ENCODE measurements around the gene HLA-DOB. TPM values are rescaled to one million over a fixed set of nuclear protein-coding genes. Genes with fewer than 3 reads are reported as not detected.
A peak's percentile ranks its signal among the peaks of the same experiment; 100 is the strongest.

HLA-DOB gene
- total RNA-seq, 1 donor from 2014 or later, result not detected

DNA sequence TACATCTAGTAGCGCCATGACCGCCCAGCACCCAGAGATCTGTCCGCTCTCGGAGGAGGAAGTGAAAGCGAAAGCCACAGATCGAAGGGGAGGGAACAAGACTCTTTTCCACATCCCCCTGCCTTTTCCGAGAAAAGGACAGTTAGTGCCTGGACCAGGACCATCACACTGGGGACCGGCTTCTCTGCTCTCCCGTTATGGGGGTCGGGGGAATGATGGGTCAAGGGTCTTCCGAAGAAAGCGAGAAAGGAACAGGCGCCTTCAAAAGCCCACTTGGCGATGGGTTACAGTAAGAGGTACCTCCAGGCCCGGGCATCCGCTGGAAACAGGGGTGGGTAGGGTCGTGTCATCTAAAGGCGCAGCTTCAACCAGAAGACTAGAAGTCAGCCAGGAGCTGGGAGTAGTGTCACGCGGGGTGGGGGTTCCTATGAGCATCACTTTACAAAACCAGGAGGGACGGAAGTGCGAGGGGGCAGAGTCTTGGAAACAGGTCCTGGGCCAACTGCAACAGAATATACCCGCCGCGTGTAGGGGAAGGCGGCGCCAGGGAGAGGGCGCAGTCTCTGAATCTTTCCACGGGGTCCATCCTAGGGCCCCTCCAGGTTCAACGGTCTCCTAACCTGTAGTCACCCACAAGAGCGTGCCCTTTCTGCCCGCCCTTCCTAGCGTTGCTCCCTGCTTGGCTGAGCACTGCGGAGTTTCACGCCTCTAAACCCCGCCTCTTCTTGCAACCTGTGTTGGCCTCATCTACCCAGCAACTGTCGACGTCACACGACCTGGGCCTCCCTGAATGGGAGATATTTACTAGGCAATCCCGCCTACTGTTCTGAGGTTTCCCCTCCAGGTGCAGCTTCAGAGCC is 27.4 kb upstream of the HLA-DOB start, which contains the start of gene PSMB8:
PSMB8 (minus strand) TSS at position 69 of the 860 bp plus-strand sequence; CDS start at position 18, 51 bp downstream.
- peak; percentile 97 for DNase-seq (ENCODE audit: low spot score)

DNA sequence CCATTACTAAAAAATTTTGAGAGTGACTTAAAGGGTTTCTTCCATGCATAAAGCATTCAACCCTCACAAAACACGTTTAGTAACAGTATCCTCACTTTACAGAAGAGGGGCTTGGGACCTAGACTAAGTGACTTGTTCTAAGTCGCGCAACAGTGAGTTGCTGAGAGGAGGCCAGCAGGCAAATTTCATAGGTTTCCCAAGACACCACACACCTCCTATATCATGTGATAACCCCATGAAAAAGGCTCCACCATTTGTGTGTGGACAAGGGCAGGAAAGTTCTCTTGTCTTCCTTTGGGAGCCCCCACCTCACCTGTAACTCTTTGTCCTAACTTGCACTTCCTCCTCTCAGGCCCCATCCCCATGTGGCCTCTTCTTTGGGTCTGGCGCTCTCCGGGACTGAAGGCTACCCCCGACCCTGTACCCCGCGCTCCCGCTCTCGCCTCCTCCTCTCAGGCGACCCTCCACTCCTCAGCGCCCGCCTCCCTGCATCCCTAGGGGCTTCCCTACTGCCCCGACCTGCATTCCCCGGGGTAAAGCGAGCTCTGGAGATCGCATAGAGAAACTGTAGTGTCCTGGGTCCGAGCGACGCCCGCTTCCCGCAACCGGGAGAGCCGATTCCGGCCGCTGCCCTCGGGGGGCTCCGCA is 26.7 kb upstream of the HLA-DOB start:
- no peak for DNase-seq (ENCODE audit: low spot score)

DNA sequence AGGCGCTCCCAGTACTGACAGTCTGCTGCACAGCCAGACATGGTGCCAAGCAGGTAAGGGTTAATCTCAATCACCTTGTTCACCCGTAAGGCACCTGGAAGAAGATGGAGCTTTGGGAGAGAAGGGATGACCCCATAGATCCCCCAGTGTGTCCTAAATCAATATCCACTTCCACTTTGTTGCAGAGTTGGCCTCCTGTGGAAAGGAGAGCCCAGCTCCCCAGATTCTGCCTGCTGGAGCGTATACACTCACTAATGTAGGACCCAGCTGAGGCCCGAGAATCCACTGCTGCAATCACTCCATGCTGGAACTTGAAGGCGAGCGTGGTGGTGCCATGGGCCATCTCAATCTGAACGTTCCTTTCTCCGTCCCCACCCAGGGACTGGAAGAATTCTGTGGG is 25.9 kb upstream of the HLA-DOB start:
- no peak for DNase-seq (ENCODE audit: low spot score)

DNA sequence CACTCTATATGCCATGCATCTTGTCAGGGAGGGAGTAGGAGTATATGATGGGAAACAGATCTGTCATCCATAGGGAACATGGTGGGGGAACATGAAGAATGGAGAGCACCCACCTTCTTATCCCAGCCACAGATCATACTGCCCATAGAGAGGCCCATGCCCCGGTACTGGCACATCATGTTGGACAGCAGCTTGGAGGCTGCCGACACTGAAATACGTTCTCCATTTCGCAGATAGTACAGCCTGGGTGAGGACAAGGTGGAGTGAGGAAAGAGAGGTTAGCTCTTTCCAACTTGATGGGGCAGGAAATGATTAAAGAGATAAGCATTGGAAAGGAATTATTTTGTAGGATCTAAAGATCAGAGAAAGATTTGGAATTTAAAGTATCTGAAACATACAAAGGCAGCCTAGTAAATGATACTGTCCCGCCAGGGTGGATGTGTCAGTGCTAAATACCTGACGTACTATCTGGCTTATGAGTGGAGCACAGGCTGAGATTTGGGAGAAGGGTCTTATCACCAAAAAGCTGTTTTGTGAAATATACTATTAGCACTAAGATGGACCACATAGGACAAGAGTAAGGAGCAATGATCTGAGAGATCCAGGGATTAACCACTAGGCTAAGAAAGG is 25.3 kb upstream of the HLA-DOB start:
- no peak for DNase-seq (ENCODE audit: low spot score)

DNA sequence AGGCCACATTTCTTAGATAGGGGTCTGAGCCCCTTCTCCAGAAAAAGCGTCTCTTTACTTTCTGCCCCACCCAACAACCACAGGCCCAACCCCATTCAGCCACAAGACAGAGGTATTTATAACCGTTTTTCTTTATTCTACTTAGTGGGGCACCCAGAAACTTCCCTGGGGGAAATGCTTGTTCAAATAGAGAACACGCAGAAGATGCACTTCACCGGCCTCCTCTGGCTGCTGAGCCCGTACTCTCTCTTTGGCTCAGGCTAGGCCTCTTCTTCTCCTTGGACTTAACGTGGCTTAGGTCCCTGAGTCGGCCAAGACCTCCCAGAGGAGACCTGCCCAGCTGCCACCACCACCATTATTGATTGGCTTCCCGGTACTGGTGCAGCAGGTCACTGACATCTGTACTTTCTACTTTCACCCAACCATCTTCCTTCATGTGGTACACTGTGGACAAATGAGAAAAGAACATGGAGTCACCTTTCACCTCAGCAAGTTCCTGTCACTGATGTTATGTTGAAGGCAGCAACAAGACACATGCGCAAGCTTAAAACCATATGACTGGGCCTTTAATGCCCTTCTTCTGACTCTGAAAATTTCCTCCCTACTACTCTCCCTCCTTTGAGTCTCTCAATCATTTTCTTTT is 23.9 kb upstream of the HLA-DOB start:
- DNase-seq (ENCODE audit: low spot score), result no peak

DNA sequence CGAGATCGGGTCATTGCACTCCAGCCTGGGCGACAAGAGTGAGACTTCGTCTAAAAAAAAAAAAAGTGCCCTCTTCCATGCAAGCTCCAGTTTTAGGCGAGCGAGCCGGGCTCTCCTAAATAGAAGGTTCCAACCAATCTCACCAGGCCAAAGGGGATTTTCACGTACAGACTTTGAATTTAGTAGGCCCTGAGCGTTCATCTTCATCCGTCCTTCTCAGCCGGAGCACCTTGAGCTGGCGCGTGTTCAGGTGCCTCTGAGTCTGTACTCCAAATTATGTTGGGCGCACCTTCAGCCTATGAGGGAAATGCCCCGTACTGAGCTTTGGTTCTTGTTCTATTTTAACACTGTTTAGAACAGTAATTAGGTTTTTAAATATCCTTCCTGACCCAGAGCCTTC is 22.6 kb upstream of the HLA-DOB start:
- no peak for DNase-seq (ENCODE audit: low spot score)

DNA sequence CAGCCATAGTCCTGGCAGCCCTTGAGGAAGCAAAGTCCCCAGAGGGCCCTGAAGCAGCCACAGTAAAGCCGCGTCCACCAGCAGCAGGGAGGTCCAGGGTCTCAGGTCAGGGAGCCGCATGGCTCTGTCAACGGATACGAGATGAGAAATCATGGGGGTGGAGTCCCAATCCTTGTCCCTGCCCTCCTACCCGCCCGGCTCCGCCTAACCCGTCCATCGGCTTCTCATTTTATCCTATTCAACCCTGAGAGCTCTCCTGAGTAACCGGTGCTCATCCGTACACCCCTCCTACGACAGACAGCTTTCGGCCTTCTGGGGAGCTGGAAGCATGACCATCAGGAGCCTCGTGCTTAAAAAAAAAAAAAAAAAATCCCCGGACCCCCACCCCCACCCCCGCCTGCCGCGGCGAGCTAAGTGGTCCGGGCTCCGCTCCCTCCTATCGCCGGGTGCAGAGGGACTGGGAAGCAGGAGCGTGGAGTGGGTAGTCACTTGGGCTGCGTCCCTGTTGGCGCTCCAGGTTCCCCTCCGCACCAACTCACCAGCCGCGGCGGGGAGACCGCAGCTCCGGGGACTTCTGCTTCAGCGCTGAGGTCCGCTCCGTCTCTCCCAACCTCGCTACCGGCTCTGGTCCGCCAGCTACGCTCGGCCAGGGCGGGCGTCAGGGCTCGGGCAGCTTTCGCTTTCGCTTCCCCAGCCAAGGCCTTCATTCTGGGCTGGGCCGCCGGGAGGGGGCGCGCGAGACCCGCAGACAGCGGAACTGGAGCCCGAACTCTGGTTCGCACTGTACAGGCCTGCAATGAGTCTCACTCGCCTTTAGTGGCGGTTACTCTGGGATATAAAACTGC is 21.5 kb upstream of the HLA-DOB start, which contains the start of gene TAP2:
TAP2 (minus strand) TSS at position 626 of the 845 bp plus-strand sequence; CDS start at position 120, 506 bp downstream.
- peak; percentile 95 for DNase-seq (ENCODE audit: low spot score)

DNA sequence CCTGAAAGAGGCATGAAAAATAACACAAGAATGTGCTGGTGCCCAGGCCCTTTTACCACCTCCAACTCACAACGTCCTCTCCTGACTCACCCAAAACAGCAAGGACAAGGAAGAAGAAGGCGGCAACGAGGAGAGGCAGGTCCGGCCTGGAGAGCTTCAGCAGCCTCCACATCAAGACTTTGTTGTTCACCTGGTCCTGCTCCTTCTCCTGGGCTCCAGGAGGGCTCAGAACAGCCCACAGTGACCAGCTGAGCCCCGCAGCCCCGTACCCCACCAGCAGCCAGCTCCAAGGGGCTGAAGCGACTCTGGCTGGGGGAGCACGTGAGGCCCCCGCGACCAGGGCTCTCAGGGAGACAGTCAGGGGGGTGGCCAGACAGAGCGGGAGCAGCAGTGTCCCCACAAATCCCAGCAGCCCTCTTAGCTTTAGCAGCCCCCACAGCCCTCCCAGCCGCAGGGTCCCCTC is 20.9 kb upstream of the HLA-DOB start:
- DNase-seq (ENCODE audit: low spot score), result no peak

DNA sequence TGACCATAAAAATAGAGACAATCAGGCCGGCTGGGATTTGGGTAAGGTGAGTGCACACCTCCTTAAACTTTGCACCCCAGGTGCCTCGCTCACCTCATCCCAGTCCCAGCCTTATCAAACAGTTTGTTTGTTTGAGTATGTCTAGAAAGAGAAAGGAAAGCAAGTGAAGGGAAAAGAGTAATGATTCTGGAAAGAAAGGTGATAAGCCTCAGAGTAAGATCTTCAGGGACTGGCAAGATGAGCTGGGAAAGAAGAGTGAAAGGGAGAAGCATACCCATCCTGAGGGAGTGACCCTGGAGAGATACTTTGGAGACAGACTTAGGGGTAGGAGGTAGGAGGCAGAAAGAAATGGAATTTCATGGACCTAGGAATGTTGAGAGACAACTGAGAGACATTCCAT is 20.1 kb upstream of the HLA-DOB start:
- DNase-seq (ENCODE audit: low spot score), result no peak

DNA sequence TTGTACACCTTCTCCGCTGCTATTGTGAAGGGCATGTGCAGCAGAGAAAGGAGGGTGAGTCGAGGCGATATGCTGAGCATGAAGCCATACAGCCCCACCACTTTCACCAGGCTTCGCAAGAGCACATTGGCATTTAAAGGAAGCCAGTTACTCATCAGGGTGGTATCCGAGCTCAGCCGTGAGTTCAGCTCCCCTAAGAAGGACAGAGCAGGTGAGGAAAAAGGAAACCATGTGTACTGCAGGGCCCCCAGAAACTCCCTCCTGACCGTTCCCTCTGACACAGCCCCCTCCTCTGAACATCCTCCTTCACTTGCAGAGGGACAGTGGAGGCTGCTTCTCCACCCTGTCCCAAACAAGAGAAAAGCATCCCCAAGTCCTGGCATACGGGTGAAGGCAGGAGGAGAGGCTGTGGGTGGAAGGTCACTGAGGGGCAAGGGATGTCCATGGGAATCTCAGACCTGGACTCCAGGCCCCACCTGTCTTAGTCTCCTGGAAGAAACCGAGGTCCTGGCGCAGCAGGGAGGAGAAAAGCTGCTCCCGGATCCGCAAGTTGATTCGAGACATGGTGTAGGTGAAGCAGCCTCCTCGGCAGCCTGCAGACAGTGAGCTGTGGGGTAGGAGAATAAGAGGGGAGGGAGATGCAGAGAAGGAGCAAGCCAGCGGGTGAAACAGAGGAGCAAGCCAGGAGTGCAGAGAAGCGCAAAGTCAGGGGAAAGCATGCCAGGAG is 18.5 kb upstream of the HLA-DOB start:
- DNase-seq (ENCODE audit: low spot score), result no peak

DNA sequence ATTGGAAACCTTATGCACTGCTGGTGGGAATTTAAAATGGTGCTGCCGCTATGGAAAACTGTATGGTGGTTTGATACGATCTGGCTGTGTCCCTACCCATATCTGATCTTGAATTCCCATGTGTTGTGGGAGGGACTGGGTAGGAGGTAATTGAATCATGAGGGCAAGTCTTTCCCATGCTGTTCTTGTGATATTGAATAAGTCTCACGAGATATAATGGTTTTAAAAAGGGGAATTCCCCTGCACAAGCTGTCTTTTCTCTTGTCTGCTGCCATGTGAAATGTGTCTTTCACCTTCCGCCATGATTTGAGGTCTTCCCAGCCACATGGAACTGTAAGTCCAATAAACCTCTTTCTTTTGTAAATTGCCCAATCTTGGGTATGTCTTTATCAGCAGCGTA is 16.9 kb upstream of the HLA-DOB start:
- DNase-seq (ENCODE audit: low spot score), result no peak

DNA sequence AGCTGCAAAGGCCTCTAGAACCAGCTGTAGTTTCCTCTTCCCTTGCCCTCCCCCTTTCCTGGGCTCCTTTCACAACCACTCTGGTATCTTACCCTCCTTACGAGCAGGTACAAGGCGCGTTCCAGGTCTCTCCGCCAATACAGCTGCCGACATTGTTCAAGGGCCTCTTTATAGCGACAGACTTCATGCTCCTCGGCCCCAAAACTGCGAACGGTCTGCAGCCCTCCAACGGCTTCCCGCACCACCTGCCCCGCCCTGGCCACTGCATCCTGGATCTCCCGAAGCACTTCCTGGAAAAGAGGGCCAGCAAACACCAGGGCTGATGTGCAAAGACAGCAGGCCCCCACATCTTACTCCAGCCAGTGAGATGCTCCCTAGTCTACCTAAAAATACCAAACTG is 15.7 kb upstream of the HLA-DOB start:
- DNase-seq (ENCODE audit: low spot score), result no peak

DNA sequence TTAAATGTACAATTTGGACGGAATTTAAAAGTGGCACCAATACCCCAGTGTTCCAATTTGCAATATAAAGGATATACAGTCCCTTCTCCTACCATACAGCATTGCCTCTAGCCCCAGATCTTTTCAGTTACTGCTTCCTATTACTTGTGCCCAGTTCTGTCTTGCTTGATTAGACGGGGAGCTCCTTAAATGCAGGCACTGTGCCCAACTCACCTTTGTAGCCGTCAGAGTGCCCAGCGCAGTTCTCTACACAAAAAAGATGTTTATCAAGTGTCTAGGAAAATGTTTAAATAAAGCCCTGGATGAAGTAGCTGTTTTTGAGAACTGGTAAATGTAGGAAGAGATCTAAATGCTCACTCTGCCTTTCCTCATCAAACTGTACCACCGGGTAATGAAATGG is 14.1 kb upstream of the HLA-DOB start:
- DNase-seq (ENCODE audit: low spot score), result no peak

DNA sequence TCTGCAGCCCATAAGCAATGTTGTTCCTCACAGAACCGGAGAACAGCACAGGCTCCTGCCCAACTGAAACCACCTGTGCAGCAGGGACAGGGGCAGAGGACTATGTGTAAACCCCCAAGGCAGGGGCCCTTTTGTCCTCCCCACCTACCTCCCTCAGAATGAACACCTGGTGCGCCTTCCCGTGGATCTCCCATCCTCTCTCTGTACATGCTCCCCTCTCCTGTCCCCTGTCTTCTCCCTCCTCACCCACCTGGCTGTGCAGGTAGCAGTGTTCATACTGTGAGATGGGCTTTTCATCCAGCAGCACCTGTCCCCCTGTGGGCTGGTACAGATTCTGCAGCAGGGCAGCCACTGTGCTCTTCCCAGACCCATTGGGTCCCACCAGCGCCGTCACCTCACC is 13.2 kb upstream of the HLA-DOB start:
- DNase-seq (ENCODE audit: low spot score), result no peak

DNA sequence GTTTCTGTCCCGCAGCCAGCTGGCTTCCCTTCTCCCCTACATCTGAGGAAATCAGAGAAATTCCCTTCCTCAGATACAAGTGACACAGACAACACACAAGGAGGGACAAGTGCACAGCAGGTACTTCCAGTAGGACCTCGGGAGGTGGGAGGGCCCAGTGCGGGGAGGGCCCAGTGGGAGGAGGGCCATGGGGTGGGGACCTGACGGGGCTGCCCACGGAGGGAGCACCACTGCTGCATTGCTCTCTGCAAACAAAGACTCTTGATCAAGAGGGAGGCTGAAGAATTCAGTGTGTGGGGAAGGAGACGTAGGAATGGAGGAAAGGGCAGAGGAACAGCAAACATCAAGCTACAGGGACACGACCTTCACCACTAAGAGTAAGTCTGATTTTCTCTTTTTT is 12.7 kb upstream of the HLA-DOB start:
- no peak for DNase-seq (ENCODE audit: low spot score)

DNA sequence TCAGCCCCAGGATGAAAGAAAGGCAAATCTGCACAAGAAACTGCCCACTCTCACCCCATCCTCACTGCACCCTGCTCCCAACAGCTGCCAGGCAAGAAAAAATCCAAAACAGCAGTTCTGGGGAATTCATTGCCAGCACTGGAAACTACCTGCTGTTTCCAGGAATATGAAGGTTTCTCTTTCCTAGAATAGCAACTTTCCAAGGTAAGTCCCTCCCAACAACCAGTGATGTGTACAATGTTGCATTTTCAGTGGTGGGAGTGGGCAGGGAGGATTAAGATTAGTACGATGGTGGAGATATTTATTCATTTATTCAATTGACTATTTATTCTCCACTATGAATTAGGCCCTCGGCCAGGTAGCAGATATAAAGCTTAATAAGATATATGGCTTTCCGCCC is 10.2 kb upstream of the HLA-DOB start:
- no peak for DNase-seq (ENCODE audit: low spot score)

DNA sequence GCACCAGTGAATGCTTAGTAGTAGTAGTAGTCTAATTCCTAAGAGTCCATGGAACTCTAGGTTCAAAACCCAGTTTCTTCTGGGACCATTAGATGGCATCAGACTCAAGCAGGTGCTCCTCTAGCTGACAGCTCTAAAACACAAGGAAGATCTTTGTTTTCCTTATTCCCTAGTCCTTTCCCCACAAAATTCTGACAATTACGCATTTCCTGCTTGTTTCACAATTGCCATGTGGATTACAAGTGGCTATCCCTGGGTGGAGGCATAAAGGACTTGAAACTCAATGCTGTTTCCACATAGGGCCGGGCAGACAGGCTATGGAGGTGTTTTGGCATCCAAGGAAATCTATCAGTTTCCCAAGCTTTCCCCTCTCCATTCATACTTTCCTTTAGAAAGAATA is 9.2 kb upstream of the HLA-DOB start:
- no peak for DNase-seq (ENCODE audit: low spot score)

DNA sequence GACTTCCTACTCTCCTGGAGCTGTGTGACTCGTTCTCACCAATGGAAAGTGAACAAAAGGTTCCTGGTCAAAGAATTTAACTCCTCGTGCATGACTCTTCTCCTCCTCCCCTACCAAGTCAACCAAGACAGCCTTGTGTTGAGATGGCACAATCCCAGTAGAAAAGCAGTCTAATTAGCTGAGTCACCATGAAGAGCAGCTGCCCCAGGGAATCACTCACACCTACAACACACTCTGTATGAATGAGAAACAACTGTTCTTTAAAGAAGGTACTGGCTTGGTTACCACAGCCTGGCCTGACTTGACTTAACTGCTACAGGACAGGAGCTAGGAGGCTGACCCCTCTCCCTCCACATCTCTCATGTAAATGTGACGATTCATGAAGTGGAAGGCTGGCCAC is 2.9 kb upstream of the HLA-DOB start:
- no peak for DNase-seq (ENCODE audit: low spot score)

DNA sequence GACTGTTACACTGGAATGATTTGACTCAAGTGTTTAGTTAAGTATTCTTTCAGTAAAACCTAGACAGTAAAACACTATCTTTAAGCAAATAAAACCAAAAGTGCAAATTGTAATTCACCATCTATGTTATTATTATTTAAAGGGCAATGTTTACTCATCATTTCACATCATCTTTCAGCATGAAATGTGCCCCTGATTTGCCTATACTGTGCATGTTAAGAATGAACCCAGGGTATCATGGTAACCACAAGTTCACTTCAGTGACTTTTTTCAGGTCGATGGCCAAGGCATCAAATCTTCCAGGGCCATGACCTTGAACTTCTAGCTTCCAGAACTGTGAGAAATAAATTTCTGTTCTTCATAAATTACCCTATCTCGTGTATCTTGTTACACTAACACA is 2.1 kb upstream of the HLA-DOB start:
- no peak for DNase-seq (ENCODE audit: low spot score)

DNA sequence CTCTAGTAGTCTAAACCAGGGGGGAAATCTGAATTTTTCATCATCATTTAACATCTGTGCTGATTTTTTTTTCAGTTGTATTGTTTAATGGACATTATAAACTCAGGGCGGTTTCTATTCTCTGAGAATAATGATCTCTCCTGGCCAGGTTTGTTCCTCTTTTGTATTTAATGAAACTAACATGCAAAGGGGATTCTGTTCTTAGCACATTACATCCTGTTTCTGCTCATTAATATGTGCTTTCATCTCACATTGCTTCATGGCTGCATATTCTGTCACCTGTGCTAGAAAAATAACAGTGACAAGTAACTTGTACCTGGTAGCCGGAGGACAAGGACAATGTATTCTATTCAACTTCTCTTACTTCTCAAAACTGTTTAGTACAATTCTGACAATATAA is 806 bp downstream of the HLA-DOB start:
- no peak for DNase-seq (ENCODE audit: low spot score)

Measured in umbilical cord (tissue), 2 donors.